ENCODE measurements around the gene R3HDM2. TPM values are rescaled to one million over a fixed set of nuclear protein-coding genes. Genes with fewer than 3 reads are reported as not detected.
A peak's percentile ranks its signal among the peaks of the same experiment; 100 is the strongest.

Gene R3HDM2
- total RNA-seq, 1 donor from 2014 or later, result 19.2 TPM

DNA sequence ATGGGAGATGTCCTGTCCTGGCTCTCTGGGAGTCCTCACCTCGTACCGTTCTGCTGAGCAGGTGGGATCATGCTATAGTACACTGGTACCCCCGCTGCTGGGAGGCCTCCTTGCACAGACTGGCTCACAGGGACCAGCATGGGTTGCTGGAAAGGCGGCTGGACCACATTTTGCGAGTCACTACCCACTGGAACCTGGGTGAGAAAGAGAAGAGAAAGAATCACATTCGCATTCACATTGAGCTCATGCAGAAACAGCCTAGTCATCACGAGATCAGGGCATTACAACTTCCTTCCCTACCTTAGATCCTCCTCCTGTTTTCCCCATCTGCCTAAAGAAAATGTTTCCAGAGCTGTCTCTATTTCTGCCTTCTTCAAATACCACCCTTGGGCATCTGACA lies 162.6 kb downstream of the R3HDM2 start:
- Histone ChIP-seq H3K79me2 (ENCODE audit: insufficient read depth, low read length) (no peaks in the 10 kb centered on the region), H3K9ac (ENCODE audit: low read length) (no peak overlapping the region), H4K20me1 (ENCODE audit: insufficient read depth, low read length) (no peaks in the 10 kb centered on the region), H2AFZ (ENCODE audit: low read depth, low read length) (no peak overlapping the region), H3K36me3 (ENCODE audit: insufficient read depth, low read length) (peaks cover 18% of the 10 kb centered on the region), H3K4me3 (ENCODE audit: insufficient read depth, low read depth, low read length) (no peak overlapping the region), H3K27ac (ENCODE audit: low read depth, low read length) (no peak overlapping the region), H3K4me1 (ENCODE audit: insufficient read depth, low read length) (peaks cover 3% of the 10 kb centered on the region), H3K27me3 (ENCODE audit: insufficient read depth, low read length) (no peaks in the 10 kb centered on the region), H3K4me2 (ENCODE audit: low read length) (no peak overlapping the region), H3K9me3 (ENCODE audit: insufficient read depth, low read depth, low read length) (no peaks in the 10 kb centered on the region)
- TF ChIP-seq EZH2 (IDR thresholded peaks at IDR 0.05; ENCODE audit: insufficient read depth, low read length), result no peak
- TF ChIP-seq, protein P1, sequence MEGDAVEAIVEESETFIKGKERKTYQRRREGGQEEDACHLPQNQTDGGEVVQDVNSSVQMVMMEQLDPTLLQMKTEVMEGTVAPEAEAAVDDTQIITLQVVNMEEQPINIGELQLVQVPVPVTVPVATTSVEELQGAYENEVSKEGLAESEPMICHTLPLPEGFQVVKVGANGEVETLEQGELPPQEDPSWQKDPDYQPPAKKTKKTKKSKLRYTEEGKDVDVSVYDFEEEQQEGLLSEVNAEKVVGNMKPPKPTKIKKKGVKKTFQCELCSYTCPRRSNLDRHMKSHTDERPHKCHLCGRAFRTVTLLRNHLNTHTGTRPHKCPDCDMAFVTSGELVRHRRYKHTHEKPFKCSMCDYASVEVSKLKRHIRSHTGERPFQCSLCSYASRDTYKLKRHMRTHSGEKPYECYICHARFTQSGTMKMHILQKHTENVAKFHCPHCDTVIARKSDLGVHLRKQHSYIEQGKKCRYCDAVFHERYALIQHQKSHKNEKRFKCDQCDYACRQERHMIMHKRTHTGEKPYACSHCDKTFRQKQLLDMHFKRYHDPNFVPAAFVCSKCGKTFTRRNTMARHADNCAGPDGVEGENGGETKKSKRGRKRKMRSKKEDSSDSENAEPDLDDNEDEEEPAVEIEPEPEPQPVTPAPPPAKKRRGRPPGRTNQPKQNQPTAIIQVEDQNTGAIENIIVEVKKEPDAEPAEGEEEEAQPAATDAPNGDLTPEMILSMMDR (IDR thresholded peaks at IDR 0.05; ENCODE audit: insufficient read depth, low read depth, low read length), result no peak
- H3K4me3 Mint-ChIP-seq (ENCODE audit: unreplicated experiment), result no peak overlapping the region
- peak overlapping the region; percentile 42 for H3K27ac Mint-ChIP-seq (ENCODE audit: unreplicated experiment)
- no peaks in the 10 kb centered on the region for H3K9me3 Mint-ChIP-seq (ENCODE audit: unreplicated experiment)
- peaks cover 15% of the 10 kb centered on the region for H3K36me3 Mint-ChIP-seq (ENCODE audit: low read depth, unreplicated experiment)
- FAIRE-seq (no peak), DNase-seq (ENCODE audit: low read depth) (no peak)
- H3K27me3 Mint-ChIP-seq (ENCODE audit: low read depth, unreplicated experiment), result no peaks in the 10 kb centered on the region
- peaks cover 18% of the 10 kb centered on the region for H3K4me1 Mint-ChIP-seq (ENCODE audit: low read depth, unreplicated experiment)

DNA sequence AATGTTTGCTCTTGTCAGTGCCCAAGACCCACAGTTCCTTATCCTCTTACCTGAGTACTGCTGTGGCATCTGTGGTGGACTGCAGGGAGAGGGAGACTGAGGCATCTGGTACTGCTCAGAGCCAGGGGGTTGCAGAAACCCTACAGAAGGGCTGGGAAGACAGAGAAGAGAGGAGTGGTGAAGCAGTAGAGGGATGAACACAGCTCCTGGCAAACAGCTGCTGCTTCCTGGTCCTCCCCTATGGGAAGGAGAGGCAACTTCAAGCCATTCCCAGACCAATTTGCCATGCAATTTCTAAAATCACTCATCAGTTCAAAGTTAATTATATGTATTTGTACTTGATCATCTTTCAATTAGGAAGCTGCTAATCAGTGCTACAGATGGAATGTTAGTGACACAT lies 164.2 kb downstream of the R3HDM2 start:
- Histone ChIP-seq H3K4me2 (ENCODE audit: low read length) (no peak overlapping the region), H3K27me3 (ENCODE audit: insufficient read depth, low read length) (no peaks in the 10 kb centered on the region), H3K9ac (ENCODE audit: low read length) (no peak overlapping the region), H4K20me1 (ENCODE audit: insufficient read depth, low read length) (no peaks in the 10 kb centered on the region), H3K4me1 (ENCODE audit: insufficient read depth, low read length) (no peaks in the 10 kb centered on the region), H3K4me3 (ENCODE audit: insufficient read depth, low read depth, low read length) (no peak overlapping the region), H3K9me3 (ENCODE audit: insufficient read depth, low read depth, low read length) (no peaks in the 10 kb centered on the region), H3K36me3 (ENCODE audit: insufficient read depth, low read length) (peaks cover 24% of the 10 kb centered on the region), H3K79me2 (ENCODE audit: insufficient read depth, low read length) (no peaks in the 10 kb centered on the region), H3K27ac (ENCODE audit: low read depth, low read length) (no peak overlapping the region), H2AFZ (ENCODE audit: low read depth, low read length) (no peak overlapping the region)
- TF ChIP-seq, protein P1 (IDR thresholded peaks at IDR 0.05; ENCODE audit: insufficient read depth, low read depth, low read length), result no peak
- no peak for TF ChIP-seq EZH2 (IDR thresholded peaks at IDR 0.05; ENCODE audit: insufficient read depth, low read length)
- Mint-ChIP-seq H3K36me3 (ENCODE audit: low read depth, unreplicated experiment) (peaks cover 15% of the 10 kb centered on the region), H3K9me3 (ENCODE audit: unreplicated experiment) (no peaks in the 10 kb centered on the region), H3K4me1 (ENCODE audit: low read depth, unreplicated experiment) (peaks cover 9% of the 10 kb centered on the region), H3K27ac (ENCODE audit: unreplicated experiment) (no peak overlapping the region), H3K4me3 (ENCODE audit: unreplicated experiment) (no peak overlapping the region), H3K27me3 (ENCODE audit: low read depth, unreplicated experiment) (no peaks in the 10 kb centered on the region)
- DNase-seq (ENCODE audit: low read depth) (no peak), FAIRE-seq (no peak)

DNA sequence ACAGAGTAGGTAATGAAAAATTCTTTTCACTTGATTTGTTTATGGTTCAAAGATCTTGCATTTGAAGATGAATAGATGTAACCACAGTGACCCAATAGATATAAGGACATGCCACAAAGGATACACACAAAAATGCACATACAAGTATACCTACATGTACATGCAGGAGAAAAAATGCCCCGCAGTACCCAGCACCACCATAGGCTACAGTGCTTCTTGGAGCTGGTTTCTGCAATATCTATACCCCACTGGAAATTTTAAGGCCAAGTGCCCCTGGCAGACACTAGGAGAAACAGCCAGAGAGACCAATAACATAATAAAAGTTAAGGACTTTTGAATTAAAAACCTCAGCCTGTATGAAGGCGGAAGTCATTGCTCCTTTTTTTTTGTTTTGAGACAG lies 167.7 kb downstream of the R3HDM2 start:
- FAIRE-seq, result no peak
- H3K4me1 ChIP-seq (ENCODE audit: insufficient read depth, low read length), result no peaks in the 10 kb centered on the region
- Mint-ChIP-seq H3K4me1 (ENCODE audit: low read depth, unreplicated experiment) (peaks cover 5% of the 10 kb centered on the region), H3K4me3 (ENCODE audit: unreplicated experiment) (no peak overlapping the region), H3K27ac (ENCODE audit: unreplicated experiment) (no peak overlapping the region), H3K9me3 (ENCODE audit: unreplicated experiment) (no peaks in the 10 kb centered on the region), H3K36me3 (ENCODE audit: low read depth, unreplicated experiment) (peaks cover 9% of the 10 kb centered on the region), H3K27me3 (ENCODE audit: low read depth, unreplicated experiment) (peaks cover 2% of the 10 kb centered on the region)
- H4K20me1 ChIP-seq (ENCODE audit: insufficient read depth, low read length), result no peaks in the 10 kb centered on the region
- H3K27ac ChIP-seq (ENCODE audit: low read depth, low read length), result no peak overlapping the region
- no peaks in the 10 kb centered on the region for H3K9me3 ChIP-seq (ENCODE audit: insufficient read depth, low read depth, low read length)
- no peak overlapping the region for H2AFZ ChIP-seq (ENCODE audit: low read depth, low read length)
- H3K9ac ChIP-seq (ENCODE audit: low read length), result no peak overlapping the region
- H3K79me2 ChIP-seq (ENCODE audit: insufficient read depth, low read length), result no peaks in the 10 kb centered on the region
- H3K4me3 ChIP-seq (ENCODE audit: insufficient read depth, low read depth, low read length), result no peak overlapping the region
- TF ChIP-seq, protein P1 (IDR thresholded peaks at IDR 0.05; ENCODE audit: insufficient read depth, low read depth, low read length), result no peak
- no peak for TF ChIP-seq EZH2 (IDR thresholded peaks at IDR 0.05; ENCODE audit: insufficient read depth, low read length)
- no peak overlapping the region for H3K4me2 ChIP-seq (ENCODE audit: low read length)
- H3K36me3 ChIP-seq (ENCODE audit: insufficient read depth, low read length), result peaks cover 18% of the 10 kb centered on the region
- H3K27me3 ChIP-seq (ENCODE audit: insufficient read depth, low read length), result no peaks in the 10 kb centered on the region
- no peak for DNase-seq (ENCODE audit: low read depth)

Data from astrocyte (in vitro differentiated cells and primary cell).